IMR-90 (cell line): ENCODE results near the gene TTL. TPM values are rescaled to one million over a fixed set of nuclear protein-coding genes. Genes with fewer than 3 reads are reported as not detected.

Experiments
- ATAC-seq: fragments of 200-7000 bp; cut with Tn5 transposase; 2 replicates; pipeline ENCODE4 v1.9.1; 2020; ENCODE audit warnings: low read depth, mild to moderate bottlenecking, moderate library complexity
- BruUV-seq: library from RNA; stranded (reverse); fragments of 400-500 nt; replicated peaks from 2 replicates; lab custom pipeline; 2021; lab: Mats Ljungman, UMichigan
- CTCF ChIA-PET: fragments of 300-600 bp; formaldehyde crosslinking; extraction: SDS; loops from one replicate; lab custom pipeline; 2021; ENCODE audit warnings: antibody characterized with exemption; lab: Yijun Ruan, JAX
- POLR2A ChIA-PET: fragments of 300-600 bp; sonication (Branson Sonifier 250); formaldehyde crosslinking; loops from one replicate; lab custom pipeline; 2022; ENCODE audit warnings: antibody characterized with exemption; ENCODE audit not compliant: unreplicated experiment; lab: Charles Lee
- DNase-seq: peaks from one replicate; pipeline ENCODE4 v3.0.0; 2013
- H2AFZ ChIP-seq: replicated peaks from 2 replicates; pipeline ENCODE3; 2013; ENCODE audit warnings: low read length, mild to moderate bottlenecking; ENCODE audit not compliant: poor library complexity
- H2AK5ac ChIP-seq: 2 replicates; pipeline ENCODE4 v1.6.1; 2013; ENCODE audit warnings: low read depth, low read length, inconsistent platforms
- H2AK9ac ChIP-seq: replicated peaks from 2 replicates; pipeline ENCODE3; 2013; ENCODE audit warnings: mild to moderate bottlenecking, low read depth, low read length, moderate library complexity; ENCODE audit not compliant: poor library complexity
- H2BK120ac ChIP-seq: 2 replicates; pipeline ENCODE4 v1.6.1; 2013; ENCODE audit warnings: low read depth, low read length, inconsistent platforms
- H2BK15ac ChIP-seq: 3 replicates; pipeline ENCODE4 v1.6.1; 2013; ENCODE audit warnings: low read depth, low read length, inconsistent platforms
- H2BK20ac ChIP-seq: 2 replicates; pipeline ENCODE4 v1.6.1; 2013; ENCODE audit warnings: low read depth, mild to moderate bottlenecking, inconsistent platforms, low read length, moderate library complexity
- H2BK5ac ChIP-seq: 2 replicates; pipeline ENCODE4 v1.6.1; 2013; ENCODE audit warnings: mild to moderate bottlenecking, low read depth, low read length, inconsistent platforms; ENCODE audit not compliant: poor library complexity, severe bottlenecking
- H3K14ac ChIP-seq: replicated peaks from 2 replicates; pipeline ENCODE4 v1.6.1; 2013; ENCODE audit warnings: low read depth, low read length, inconsistent platforms
- H3K18ac ChIP-seq: 2 replicates; pipeline ENCODE4 v1.6.1; 2013; ENCODE audit warnings: low read depth, low read length, control low read depth
- H3K23ac ChIP-seq: 2 replicates; pipeline ENCODE4 v1.6.1; 2013; ENCODE audit warnings: low read depth, low read length, inconsistent platforms
- H3K27ac ChIP-seq: 2 replicates; pipeline ENCODE4 v1.5.1; 2013; ENCODE audit warnings: mild to moderate bottlenecking, control low read depth, low read length; ENCODE audit not compliant: insufficient read depth
- H3K27me3 ChIP-seq: 2 replicates; pipeline ENCODE4 v1.6.1; 2013; ENCODE audit warnings: low read length; ENCODE audit not compliant: control insufficient read depth, insufficient read depth
- H3K36me3 ChIP-seq: 2 replicates; pipeline ENCODE4 v1.6.1; 2013; ENCODE audit warnings: low read length, mixed read lengths; ENCODE audit not compliant: control insufficient read depth, insufficient read depth
- H3K4ac ChIP-seq: 2 replicates; pipeline ENCODE4 v1.6.1; 2013; ENCODE audit warnings: low read depth, low read length, inconsistent platforms
- H3K4me1 ChIP-seq: 2 replicates; pipeline ENCODE4 v1.6.1; 2013; ENCODE audit warnings: low read length, mixed read lengths; ENCODE audit not compliant: control insufficient read depth, insufficient read depth
- H3K4me2 ChIP-seq: 2 replicates; pipeline ENCODE4 v1.6.1; 2013; ENCODE audit warnings: low read depth, mild to moderate bottlenecking, control low read depth, low read length, moderate library complexity
- H3K4me3 ChIP-seq: 2 replicates; pipeline ENCODE4 v1.5.1; 2013; ENCODE audit warnings: low read depth, mild to moderate bottlenecking, control low read depth, low read length, moderate library complexity; ENCODE audit not compliant: insufficient read depth
- H3K56ac ChIP-seq: 2 replicates; pipeline ENCODE4 v1.6.1; 2013; ENCODE audit warnings: low read length, inconsistent platforms; ENCODE audit not compliant: insufficient read depth; ENCODE audit errors: extremely low read depth
- H3K79me1 ChIP-seq, 2 experiments: 2 replicates each; pipeline ENCODE4 v1.6.1; 2013; ENCODE audit warnings: low read length in 2 of 2, inconsistent platforms in 1 of 2, low read depth in 1 of 2
- H3K9ac ChIP-seq: 2 replicates; pipeline ENCODE4 v1.6.1; 2013; ENCODE audit warnings: low read depth, low read length, control low read depth
- H3K9me1 ChIP-seq: 2 replicates; pipeline ENCODE4 v1.6.1; 2013; ENCODE audit warnings: low read length, inconsistent platforms; ENCODE audit not compliant: insufficient read depth
- H3K9me3 ChIP-seq: 2 replicates; pipeline ENCODE4 v1.6.1; 2013; ENCODE audit warnings: low read length; ENCODE audit not compliant: control insufficient read depth, insufficient read depth
- H4K20me1 ChIP-seq: 2 replicates; pipeline ENCODE4 v1.6.1; 2013; ENCODE audit warnings: low read length, inconsistent platforms; ENCODE audit not compliant: insufficient read depth
- H4K5ac ChIP-seq: 2 replicates; pipeline ENCODE4 v1.6.1; 2013; ENCODE audit warnings: mild to moderate bottlenecking, low read depth, low read length, control low read depth
- H4K8ac ChIP-seq, 2 experiments: 2 replicates each; pipeline ENCODE4 v1.6.1; 2013; ENCODE audit warnings: low read depth in 2 of 2, low read length in 2 of 2, control low read depth in 1 of 2, inconsistent platforms in 1 of 2
- H4K91ac ChIP-seq: 2 replicates; pipeline ENCODE4 v1.6.1; 2013; ENCODE audit warnings: low read depth, low read length, inconsistent platforms; ENCODE audit not compliant: insufficient read depth
- BHLHE40 ChIP-seq: fragments of 150-350 bp; IDR thresholded peaks from 2 replicates; pipeline ENCODE4 v1.6.1; 2016; ENCODE audit warnings: mild to moderate bottlenecking, low read depth, low read length
- CHD1 ChIP-seq: IDR thresholded peaks from 2 replicates; pipeline ENCODE4 v1.6.1; 2012; ENCODE audit warnings: low read depth, low read length, improper control_type of control experiment
- FOS ChIP-seq: fragments of 150-350 bp; IDR thresholded peaks from 2 replicates; pipeline ENCODE4 v1.6.1; 2016; ENCODE audit warnings: low read depth, low read length
- MAFK ChIP-seq: IDR thresholded peaks from 2 replicates; pipeline ENCODE4 v1.6.1; 2012; ENCODE audit warnings: low read depth, low read length, improper control_type of control experiment
- MAZ ChIP-seq: IDR thresholded peaks from 2 replicates; pipeline ENCODE4 v1.6.1; 2012; ENCODE audit warnings: low read depth, mild to moderate bottlenecking, low read length, improper control_type of control experiment, moderate library complexity, borderline replicate concordance
- MXI1 ChIP-seq: IDR thresholded peaks from 2 replicates; pipeline ENCODE4 v1.6.1; 2012; ENCODE audit warnings: low read depth, mild to moderate bottlenecking, low read length, moderate library complexity, borderline replicate concordance
- NFE2L2 ChIP-seq: fragments of 150-350 bp; IDR thresholded peaks from 2 replicates; pipeline ENCODE4 v1.6.1; 2016; ENCODE audit warnings: low read depth, mild to moderate bottlenecking, low read length
- POLR2A ChIP-seq: IDR thresholded peaks from 2 replicates; pipeline ENCODE4 v1.6.1; 2012; ENCODE audit warnings: mild to moderate bottlenecking, low read depth, low read length
- RAD21 ChIP-seq: IDR thresholded peaks from 2 replicates; pipeline ENCODE4 v1.6.1; 2012; ENCODE audit warnings: low read length, improper control_type of control experiment
- RCOR1 ChIP-seq: IDR thresholded peaks from 2 replicates; pipeline ENCODE4 v1.6.1; 2012; ENCODE audit warnings: mild to moderate bottlenecking, low read length, improper control_type of control experiment; ENCODE audit not compliant: insufficient replicate concordance
- RFX5 ChIP-seq: IDR thresholded peaks from 2 replicates; pipeline ENCODE4 v1.8.0; 2012; ENCODE audit warnings: low read depth, mild to moderate bottlenecking, low read length, moderate library complexity
- SMC3 ChIP-seq: fragments of 150-350 bp; IDR thresholded peaks from 2 replicates; pipeline ENCODE4 v1.6.1; 2016; ENCODE audit warnings: low read depth, mild to moderate bottlenecking, antibody characterized with exemption, low read length, moderate library complexity
- WGBS, 2 experiments: methylation state at CpG; one replicate each; pipeline versions ENCODE4 v1.1.5 to v1.1.7; 2013; ENCODE audit warnings: missing lambda C conversion rate in 2 of 2; ENCODE audit not compliant: insufficient read length in 1 of 2; ENCODE audit errors: extremely low coverage in 2 of 2; 5-methylcytosine and 5-hydroxymethylcytosine counted together
- dilution Hi-C: fragments of 300-500 bp; cut with HindIII; formaldehyde crosslinking; loops from one replicate; pipeline ENCODE4 v1.14.3; 2018; ENCODE audit warnings: low sequenced_read_pairs; ENCODE audit not compliant: unreplicated experiment
- in situ Hi-C: fragments of 300-500 bp; cut with MboI; formaldehyde crosslinking; loops from 3 replicates; pipeline ENCODE4 v1.14.3; 2019; ENCODE audit warnings: low sequenced_read_pairs, inconsistent platforms, mixed read lengths
- intact Hi-C: fragments of 100-400 bp; cut with micrococcal nuclease; formaldehyde crosslinking; loops from 2 replicates; pipeline ENCODE4 v1.10.0; 2022
- polyA plus RNA-seq, 3 experiments: library from polyadenylated mRNA; depleted of rRNA; stranded (reverse); fragments of >200 nt; gene quantifications; 2 replicates each; pipeline ENCODE4 v1.2.3, GENCODE V29; 2012; ENCODE audit warnings: low replicate concordance in 1 of 3
- total RNA-seq: library from RNA; depleted of rRNA; stranded (reverse); fragments of >200 nt; gene quantifications from 2 replicates; pipeline ENCODE4 v1.2.3, GENCODE V29; 2012
- TF ChIP-seq, protein P1 (sequence below): fragments of 150-350 bp; IDR thresholded peaks from 2 replicates; pipeline ENCODE4 v1.6.1; 2016; ENCODE audit warnings: low read depth, mild to moderate bottlenecking, low read length, moderate library complexity, borderline replicate concordance
- TF ChIP-seq, protein P2 (sequence below): fragments of 150-350 bp; IDR thresholded peaks from 2 replicates; pipeline ENCODE4 v1.6.1; 2017; ENCODE audit warnings: mild to moderate bottlenecking, antibody characterized with exemption, low read length, low read depth
- TF ChIP-seq, protein P3 (sequence below): conservative IDR thresholded peaks from 2 replicates; pipeline ENCODE4 v1.5.1; 2012; ENCODE audit warnings: mild to moderate bottlenecking, low read depth, low read length, improper control_type of control experiment

Gene TTL
- total and polyA plus RNA-seq, 2 of the 4 experiments (the other 2 are of a cell fraction): 18.2 to 36.2 TPM

DNA sequence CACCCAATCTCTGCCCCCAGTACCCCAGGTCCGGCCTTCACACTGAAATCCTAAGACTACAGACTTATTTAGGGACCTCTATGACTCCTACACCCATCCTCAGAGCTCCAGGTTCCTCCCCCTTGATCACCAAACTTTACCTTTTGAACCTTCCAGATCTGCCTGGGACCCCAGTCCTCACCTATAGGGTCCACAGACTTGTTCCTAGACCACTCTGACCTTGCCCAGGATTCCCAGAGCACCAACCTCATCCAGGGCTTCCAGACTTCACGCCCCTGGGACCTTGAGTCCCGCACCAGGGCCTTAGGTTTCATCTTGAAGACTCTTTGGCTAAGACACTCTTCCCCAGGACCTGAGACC is 102.9 kb downstream of the TTL start:
- H4K5ac ChIP-seq: peak overlapping the region; percentile 77
- WGBS, 2 experiments: no CpG with 5 or more reads among the region's 3 CpGs
- H3K36me3 ChIP-seq: peaks cover 8% of the 10 kb centered on the region
- H4K8ac ChIP-seq: peak overlapping the region; percentile 96 to 100
- no peaks in the 10 kb centered on the region for H4K20me1 ChIP-seq
- TF ChIP-seq BHLHE40 (no peak), MAZ (no peak), SMC3 (no peak), RCOR1 (no peak), RAD21 (no peak), POLR2A (no peak), RFX5 (no peak), NFE2L2 (no peak), MXI1 (no peak), MAFK (no peak), CHD1 (no peak), FOS (no peak)
- TF ChIP-seq, protein P1, sequence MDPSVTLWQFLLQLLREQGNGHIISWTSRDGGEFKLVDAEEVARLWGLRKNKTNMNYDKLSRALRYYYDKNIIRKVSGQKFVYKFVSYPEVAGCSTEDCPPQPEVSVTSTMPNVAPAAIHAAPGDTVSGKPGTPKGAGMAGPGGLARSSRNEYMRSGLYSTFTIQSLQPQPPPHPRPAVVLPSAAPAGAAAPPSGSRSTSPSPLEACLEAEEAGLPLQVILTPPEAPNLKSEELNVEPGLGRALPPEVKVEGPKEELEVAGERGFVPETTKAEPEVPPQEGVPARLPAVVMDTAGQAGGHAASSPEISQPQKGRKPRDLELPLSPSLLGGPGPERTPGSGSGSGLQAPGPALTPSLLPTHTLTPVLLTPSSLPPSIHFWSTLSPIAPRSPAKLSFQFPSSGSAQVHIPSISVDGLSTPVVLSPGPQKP: no peak
- TF ChIP-seq, protein P2, sequence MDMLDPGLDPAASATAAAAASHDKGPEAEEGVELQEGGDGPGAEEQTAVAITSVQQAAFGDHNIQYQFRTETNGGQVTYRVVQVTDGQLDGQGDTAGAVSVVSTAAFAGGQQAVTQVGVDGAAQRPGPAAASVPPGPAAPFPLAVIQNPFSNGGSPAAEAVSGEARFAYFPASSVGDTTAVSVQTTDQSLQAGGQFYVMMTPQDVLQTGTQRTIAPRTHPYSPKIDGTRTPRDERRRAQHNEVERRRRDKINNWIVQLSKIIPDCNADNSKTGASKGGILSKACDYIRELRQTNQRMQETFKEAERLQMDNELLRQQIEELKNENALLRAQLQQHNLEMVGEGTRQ: no peak
- TF ChIP-seq, protein P3, sequence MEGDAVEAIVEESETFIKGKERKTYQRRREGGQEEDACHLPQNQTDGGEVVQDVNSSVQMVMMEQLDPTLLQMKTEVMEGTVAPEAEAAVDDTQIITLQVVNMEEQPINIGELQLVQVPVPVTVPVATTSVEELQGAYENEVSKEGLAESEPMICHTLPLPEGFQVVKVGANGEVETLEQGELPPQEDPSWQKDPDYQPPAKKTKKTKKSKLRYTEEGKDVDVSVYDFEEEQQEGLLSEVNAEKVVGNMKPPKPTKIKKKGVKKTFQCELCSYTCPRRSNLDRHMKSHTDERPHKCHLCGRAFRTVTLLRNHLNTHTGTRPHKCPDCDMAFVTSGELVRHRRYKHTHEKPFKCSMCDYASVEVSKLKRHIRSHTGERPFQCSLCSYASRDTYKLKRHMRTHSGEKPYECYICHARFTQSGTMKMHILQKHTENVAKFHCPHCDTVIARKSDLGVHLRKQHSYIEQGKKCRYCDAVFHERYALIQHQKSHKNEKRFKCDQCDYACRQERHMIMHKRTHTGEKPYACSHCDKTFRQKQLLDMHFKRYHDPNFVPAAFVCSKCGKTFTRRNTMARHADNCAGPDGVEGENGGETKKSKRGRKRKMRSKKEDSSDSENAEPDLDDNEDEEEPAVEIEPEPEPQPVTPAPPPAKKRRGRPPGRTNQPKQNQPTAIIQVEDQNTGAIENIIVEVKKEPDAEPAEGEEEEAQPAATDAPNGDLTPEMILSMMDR: no peak
- in situ Hi-C loops: no loop called here
- intact Hi-C loops: loop anchor here (5.0 kb wide), 1 partner anchor 142 kb away; no protein-coding TSS in a partner anchor
- peak overlapping the region; percentile 98 for H3K56ac ChIP-seq
- peaks cover 14% of the 10 kb centered on the region for H3K9me1 ChIP-seq
- TSS peak; percentile 63 for BruUV-seq
- peak overlapping the region; percentile 84 for H3K27ac ChIP-seq
- H3K4me3 ChIP-seq: peak overlapping the region; percentile 56
- H3K4me1 ChIP-seq: peaks cover 6% of the 10 kb centered on the region
- H2AK5ac ChIP-seq: peak overlapping the region; percentile 89
- peak overlapping the region; percentile 100 for H3K23ac ChIP-seq
- H2AFZ ChIP-seq: peak overlapping the region; percentile 100
- ATAC-seq: no peak
- H3K4me2 ChIP-seq: peak overlapping the region; percentile 54
- H3K4ac ChIP-seq: peak overlapping the region; percentile 99
- peaks cover 5 to 37% of the 10 kb centered on the region in 2 experiments for H3K79me1 ChIP-seq
- peak overlapping the region; percentile 81 for H3K9ac ChIP-seq
- H3K27me3 ChIP-seq: no peaks in the 10 kb centered on the region
- POLR2A ChIA-PET: interaction anchor here (0.5 to 0.6 kb wide), 2 partner anchors 102 to 310 kb away, joined by 3 to 6 read pairs; no protein-coding TSS in a partner anchor
- H2BK15ac ChIP-seq: 0 out of 3 replicates have a peak overlapping the region, but pooled peaks have one; percentile 88
- peak overlapping the region; percentile 74 for H3K18ac ChIP-seq
- peak overlapping the region; percentile 98 for H4K91ac ChIP-seq
- DNase-seq: no peak
- H2BK120ac ChIP-seq: peak overlapping the region; percentile 92
- no peaks in the 10 kb centered on the region for H3K9me3 ChIP-seq
- dilution Hi-C loops: no loop called here
- peak overlapping the region; percentile 18 for H2AK9ac ChIP-seq
- CTCF ChIA-PET: interaction anchor here (0.7 to 1.2 kb wide), 3 partner anchors 15 to 141 kb away, joined by 3 read pairs; no protein-coding TSS in a partner anchor
- peak overlapping the region; percentile 99 for H3K14ac ChIP-seq
- peak overlapping the region; percentile 80 for H2BK5ac ChIP-seq
- H2BK20ac ChIP-seq: no peak overlapping the region
